C4-2B (cell line): ENCODE measurements around the gene VIPR1.

ENCODE experiments used
- H3K27ac ChIP-seq: fragments of 450-650 bp; 2 replicates; pipeline ENCODE4 v1.5.1; 2017
- CTCF ChIP-seq: fragments of 450-650 bp; conservative IDR thresholded peaks from 2 replicates; pipeline ENCODE4 v1.5.1; 2017; ENCODE audit warnings: mild to moderate bottlenecking
- ZFX ChIP-seq: fragments of 450-650 bp; IDR thresholded peaks from 2 replicates; pipeline ENCODE4 v1.6.1; 2017

The VIPR1 gene

GRCh38 chr3:42526616-42527367 lies 24.3 kb downstream of the VIPR1 start:
- H3K27ac ChIP-seq: no peak overlapping the region
- TF ChIP-seq ZFX (no peak), CTCF (no peak)

GRCh38 chr3:42527368-42527917 lies 25.0 kb downstream of the VIPR1 start:
- H3K27ac ChIP-seq: no peak overlapping the region
- TF ChIP-seq ZFX: no peak
- TF ChIP-seq CTCF: no peak

GRCh38 chr3:42529468-42529867 lies 27.0 kb downstream of the VIPR1 start:
- TF ChIP-seq ZFX (no peak), CTCF (no peak)

GRCh38 chr3:42530073-42530472 lies 27.6 kb downstream of the VIPR1 start:
- TF ChIP-seq CTCF: no peak
- TF ChIP-seq ZFX: no peak
- no peak overlapping the region for H3K27ac ChIP-seq

More at GRCh38 chr3:42529468-42529867, 27.0 kb downstream of the VIPR1 start:
- H3K27ac ChIP-seq: no peak overlapping the region

GRCh38 chr3:42531470-42531869 lies 29.0 kb downstream of the VIPR1 start:
- no peak overlapping the region for H3K27ac ChIP-seq
- TF ChIP-seq ZFX: no peak
- no peak for TF ChIP-seq CTCF

- no peak for TF ChIP-seq CTCF
- no peak for TF ChIP-seq ZFX
- H3K27ac ChIP-seq: no peak overlapping the region
These were observed 29.8 kb downstream of the VIPR1 start for GRCh38 chr3:42532229-42532628.

GRCh38 chr3:42533161-42533897 lies 30.9 kb downstream of the VIPR1 start:
- H3K27ac ChIP-seq: no peak overlapping the region
- TF ChIP-seq CTCF (no peak), ZFX (no peak)
